Left lung (tissue), 10 donors: Measurements from ENCODE around the gene SESN1. TPM values are rescaled to one million over a fixed set of nuclear protein-coding genes. Genes with fewer than 3 reads are reported as not detected.

ENCODE experiments used
- ATAC-seq: fragments of 200-7000 bp; cut with Tn5 transposase; one replicate; pipeline ENCODE4 v1.9.1; 2020; ENCODE audit warnings: moderate library complexity
- DNase-seq, 4 donors: peaks; one replicate each; pipeline ENCODE4 v3.0.0-alpha.2; 2013 to 2020
- H3K27ac ChIP-seq, 2 donors: fragments of 200-600 bp; sonication (generic) in 1 of 2; one replicate each; pipeline versions ENCODE4 v1.5.0 to v1.8.0; 2020 to 2021
- H3K27me3 ChIP-seq, 2 donors: fragments of 200-600 bp; sonication (generic) in 1 of 2; one replicate each; pipeline versions ENCODE4 v1.5.0 to v1.8.0; 2020 to 2021
- H3K36me3 ChIP-seq, 2 donors: fragments of 200-600 bp; sonication (generic) in 1 of 2; one replicate each; pipeline versions ENCODE4 v1.5.0 to v1.8.0; 2020 to 2021
- H3K4me1 ChIP-seq, 2 donors: fragments of 200-600 bp; one replicate each; pipeline ENCODE4 v1.8.0; 2021
- H3K4me3 ChIP-seq, 2 donors: fragments of 200-600 bp; sonication (generic) in 1 of 2; one replicate each; pipeline versions ENCODE4 v1.5.0 to v1.8.0; 2020 to 2021; ENCODE audit warnings: mild to moderate bottlenecking in 1 of 2
- H3K9me3 ChIP-seq, 2 donors: fragments of 200-600 bp; sonication (generic) in 1 of 2; one replicate each; pipeline versions ENCODE4 v1.5.0 to v1.8.0; 2020 to 2021
- intact Hi-C, 2 donors: fragments of 100-400 bp; cut with DNase I; formaldehyde crosslinking; loops; one replicate each; pipeline versions ENCODE4 v1.11.2 to v1.14.2; 2022
- polyA plus RNA-seq, 6 donors: library from polyadenylated mRNA; unstranded; fragments of 120-200 nt; gene quantifications; one replicate each; pipeline ENCODE4 v1.2.1, GENCODE V29; 2013; ENCODE audit not compliant: insufficient read length in 6 of 6
- total RNA-seq, 2 donors: library from RNA; stranded (reverse); fragmentation: NEBNext Ultra II Directional; extraction: Animal tissue kit (Norgen Biotek cat#: 25700); gene quantifications; one replicate each; pipeline ENCODE4 v1.2.1, GENCODE V29; 2021
- TF ChIP-seq, protein P1 (sequence below), 2 donors: fragments of 200-600 bp; sonication (generic) in 1 of 2; IDR thresholded peaks; one replicate each; pipeline versions ENCODE4 v1.5.0 to v1.8.0; 2021; ENCODE audit warnings: antibody characterized with exemption in 2 of 2
- donor health status: DM: no; HTN: yes; CAD: no.
- donor health status: DM: no; HTN: no; CAD: no.

SESN1 gene
- total and polyA plus RNA-seq, 8 donors = 20.5 to 90.5 (median 65.7) TPM

GRCh38 chr6:109103942-109104341 lies 9.3 kb upstream of the SESN1 start:
- Histone ChIP-seq H3K36me3 (peaks cover 0 to 5% of the 10 kb centered on the region in 2 donors), H3K27ac (no peak overlapping the region), H3K9me3 (no peaks in the 10 kb centered on the region), H3K27me3 (no peaks in the 10 kb centered on the region), H3K4me3 (no peak overlapping the region), H3K4me1 (no peaks in the 10 kb centered on the region)
- DNase-seq (no peak), ATAC-seq (no peak)
- intact Hi-C loops = no loop called here
- TF ChIP-seq, protein P1, sequence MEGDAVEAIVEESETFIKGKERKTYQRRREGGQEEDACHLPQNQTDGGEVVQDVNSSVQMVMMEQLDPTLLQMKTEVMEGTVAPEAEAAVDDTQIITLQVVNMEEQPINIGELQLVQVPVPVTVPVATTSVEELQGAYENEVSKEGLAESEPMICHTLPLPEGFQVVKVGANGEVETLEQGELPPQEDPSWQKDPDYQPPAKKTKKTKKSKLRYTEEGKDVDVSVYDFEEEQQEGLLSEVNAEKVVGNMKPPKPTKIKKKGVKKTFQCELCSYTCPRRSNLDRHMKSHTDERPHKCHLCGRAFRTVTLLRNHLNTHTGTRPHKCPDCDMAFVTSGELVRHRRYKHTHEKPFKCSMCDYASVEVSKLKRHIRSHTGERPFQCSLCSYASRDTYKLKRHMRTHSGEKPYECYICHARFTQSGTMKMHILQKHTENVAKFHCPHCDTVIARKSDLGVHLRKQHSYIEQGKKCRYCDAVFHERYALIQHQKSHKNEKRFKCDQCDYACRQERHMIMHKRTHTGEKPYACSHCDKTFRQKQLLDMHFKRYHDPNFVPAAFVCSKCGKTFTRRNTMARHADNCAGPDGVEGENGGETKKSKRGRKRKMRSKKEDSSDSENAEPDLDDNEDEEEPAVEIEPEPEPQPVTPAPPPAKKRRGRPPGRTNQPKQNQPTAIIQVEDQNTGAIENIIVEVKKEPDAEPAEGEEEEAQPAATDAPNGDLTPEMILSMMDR (IDR thresholded peaks at IDR 0.05) = no peak

DNA sequence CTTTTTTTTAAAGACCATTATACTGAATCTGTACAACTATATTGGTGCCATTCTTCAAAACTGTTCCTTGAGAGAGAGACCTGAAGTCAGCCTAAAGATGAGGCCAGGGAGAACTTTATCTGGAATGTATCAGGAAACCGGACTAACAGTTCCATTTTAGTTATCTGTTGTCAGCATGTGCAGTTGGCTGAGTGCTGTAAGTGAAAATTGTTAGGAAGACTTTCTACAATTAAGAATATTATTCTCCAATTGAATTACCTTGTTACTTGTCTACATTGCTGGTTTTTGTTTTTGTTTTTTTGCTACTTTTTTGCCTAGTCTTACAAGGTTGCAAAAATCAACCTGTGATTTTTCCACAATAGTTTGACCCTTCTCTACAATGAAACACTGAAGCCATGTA lies 8.1 kb upstream of the SESN1 start:
- TF ChIP-seq, protein P1 (IDR thresholded peaks at IDR 0.05) = no peak
- ATAC-seq = no peak

GRCh38 chr6:109097661-109098060 lies 3.0 kb upstream of the SESN1 start:
- TF ChIP-seq, protein P1 (IDR thresholded peaks at IDR 0.05) = no peak
- H3K27ac ChIP-seq = no peak overlapping the region

More for the DNA sequence above, 8.1 kb upstream of the SESN1 start:
- H3K9me3 ChIP-seq = no peaks in the 10 kb centered on the region
- H3K36me3 ChIP-seq = peaks cover 0 to 5% of the 10 kb centered on the region in 2 donors
- H3K4me1 ChIP-seq = no peaks in the 10 kb centered on the region
- H3K4me3 ChIP-seq = no peak overlapping the region
- intact Hi-C loops = no loop called here
- H3K27ac ChIP-seq = no peak overlapping the region
- no peaks in the 10 kb centered on the region for H3K27me3 ChIP-seq
- no peak for DNase-seq

GRCh38 chr6:109096208-109096607 lies 1.6 kb upstream of the SESN1 start:
- Histone ChIP-seq H3K4me1 (peaks cover 0 to 41% of the 10 kb centered on the region in 2 donors), H3K9me3 (no peaks in the 10 kb centered on the region), H3K27ac (peak overlapping the region in 1 of 2 donors; percentile 97), H3K4me3 (peak overlapping the region; percentile 69 to 70), H3K36me3 (peaks cover 0 to 5% of the 10 kb centered on the region in 2 donors), H3K27me3 (no peaks in the 10 kb centered on the region)
- DNase-seq (no peak), ATAC-seq (no peak)
- intact Hi-C loops = no loop called here
- TF ChIP-seq, protein P1 (IDR thresholded peaks at IDR 0.05) = no peak

More at GRCh38 chr6:109097661-109098060, 3.0 kb upstream of the SESN1 start:
- ATAC-seq = no peak
- Histone ChIP-seq H3K36me3 (peaks cover 0 to 5% of the 10 kb centered on the region in 2 donors), H3K9me3 (no peaks in the 10 kb centered on the region), H3K27me3 (no peaks in the 10 kb centered on the region), H3K4me3 (no peak overlapping the region), H3K4me1 (peaks cover 0 to 27% of the 10 kb centered on the region in 2 donors)
- intact Hi-C loops = no loop called here
- no peak for DNase-seq

DNA sequence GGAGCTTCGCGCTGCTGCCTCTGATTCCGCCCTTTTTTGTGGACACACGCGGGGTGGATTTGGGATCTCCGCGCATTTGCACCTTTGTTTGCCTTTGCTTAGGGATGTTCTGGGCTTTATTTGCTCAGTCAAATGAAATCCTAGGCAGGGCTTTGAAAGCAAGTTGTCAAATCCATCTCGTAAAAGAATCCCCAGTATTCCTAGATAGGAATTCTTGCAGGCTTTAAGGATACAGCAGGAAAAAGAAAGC lies 1.1 kb upstream of the SESN1 start:
- DNase-seq (no peak), ATAC-seq (no peak)
- intact Hi-C loops = no loop called here
- Histone ChIP-seq H3K4me3 (peak overlapping the region; percentile 69 to 70), H3K27me3 (no peaks in the 10 kb centered on the region), H3K9me3 (no peaks in the 10 kb centered on the region), H3K27ac (peak overlapping the region; percentile 97 to 99), H3K36me3 (peaks cover 0 to under 1% of the 10 kb centered on the region in 2 donors), H3K4me1 (peaks cover 0 to 46% of the 10 kb centered on the region in 2 donors)
- TF ChIP-seq, protein P1 (IDR thresholded peaks at IDR 0.05) = no peak
